Adipose tissue (tissue), 3 donors: Measurements from ENCODE around the gene NSUN5. TPM values are rescaled to one million over a fixed set of nuclear protein-coding genes. Genes with fewer than 3 reads are reported as not detected.

Source experiments
- H3K27ac ChIP-seq: one replicate; pipeline ENCODE4 v1.5.1; 2013; ENCODE audit warnings: low read depth, low read length
- WGBS, 3 donors: extraction: QIAGEN DNeasy Blood & Tissue Kit; methylation state at CpG; one replicate each; pipeline ENCODE4 v1.1.7; 2013; 5-methylcytosine and 5-hydroxymethylcytosine counted together
- polyA plus RNA-seq, 3 donors: library from polyadenylated mRNA; stranded (reverse); fragments of 200-250 nt; gene quantifications; one replicate each; pipeline ENCODE4 v1.2.3, GENCODE V29; 2013
- donor health status: healthy with polysubstance abuse.
- donor health status: Bipolar disorder and iron deficiency.
- donor health status: healthy.

NSUN5 gene
- 10 to 100 TPM; 11.4 to 27.5 (median 23.0) TPM for polyA plus RNA-seq

- no peak within 1 kb of the TSS for H3K27ac ChIP-seq
- 11 to 13% (median 13%) methylated on average over 40 of the region's 40 CpGs for whole genome bisulfite sequencing, 3 donors
Measured at GRCh38 chr7:73308665-73309214, at the start of gene NSUN5. NSUN5 (minus strand) TSS chr7:73308826; CDS start chr7:73308790, 36 bp downstream.

- 74 to 85% (median 75%) methylated on average over 5 of the region's 5 CpGs for WGBS, 3 donors
- H3K27ac ChIP-seq: no peak overlapping the region
Measured at GRCh38 chr7:73356159-73356558, 47.5 kb upstream of the NSUN5 start.

- no peak overlapping the region for H3K27ac ChIP-seq
- WGBS, 3 donors: 72 to 88% (median 83%) methylated on average over 17 of the region's 17 CpGs
Measured at GRCh38 chr7:73354821-73355220, 46.2 kb upstream of the NSUN5 start.

GRCh38 chr7:73354196-73354595, 45.6 kb upstream of the NSUN5 start:
- no peak overlapping the region for H3K27ac ChIP-seq
- WGBS, 3 donors: 85 to 91% (median 90%) methylated on average over 9 of the region's 9 CpGs

- H3K27ac ChIP-seq: no peak overlapping the region
- 76 to 93% (median 89%) methylated on average over 6 of the region's 6 CpGs for WGBS, 3 donors
Measured at GRCh38 chr7:73353243-73353642, 44.6 kb upstream of the NSUN5 start.

- H3K27ac ChIP-seq: no peak overlapping the region
- WGBS, 3 donors: 95 to 96% (median 95%) methylated on average over 3 of the region's 3 CpGs
Measured at GRCh38 chr7:73352784-73353183, 44.2 kb upstream of the NSUN5 start.

GRCh38 chr7:73351447-73352167, 43.0 kb upstream of the NSUN5 start:
- 52 to 72% (median 53%) methylated on average over 6 of the region's 6 CpGs for WGBS, 3 donors
- H3K27ac ChIP-seq: no peak overlapping the region

- 55 to 77% (median 62%) methylated on average over 12 of the region's 12 CpGs for WGBS, 3 donors
- H3K27ac ChIP-seq: no peak overlapping the region
Measured at GRCh38 chr7:73350306-73351068, 41.9 kb upstream of the NSUN5 start.

- no peak overlapping the region for H3K27ac ChIP-seq
- 79 to 85% (median 80%) methylated on average over 6 of the region's 6 CpGs for WGBS, 3 donors
Measured at GRCh38 chr7:73349763-73350162, 41.1 kb upstream of the NSUN5 start.

GRCh38 chr7:73345951-73346350, 37.3 kb upstream of the NSUN5 start:
- H3K27ac ChIP-seq: no peak overlapping the region
- WGBS, 3 donors: 56 to 69% (median 57%) methylated on average over 8 of the region's 8 CpGs

GRCh38 chr7:73345538-73345937, 36.9 kb upstream of the NSUN5 start:
- WGBS, 3 donors: 58 to 62% (median 59%) methylated on average over 4 of the region's 4 CpGs
- H3K27ac ChIP-seq: no peak overlapping the region

- no peak overlapping the region for H3K27ac ChIP-seq
- 74 to 87% (median 82%) methylated on average over 7 of the region's 7 CpGs for WGBS, 3 donors
Measured at GRCh38 chr7:73343671-73344380, 35.2 kb upstream of the NSUN5 start.

- WGBS, 3 donors: 24 to 57% (median 39%) methylated on average over 8 of the region's 8 CpGs
Measured at GRCh38 chr7:73342645-73343044, 34.0 kb upstream of the NSUN5 start.

GRCh38 chr7:73341877-73342276, 33.3 kb upstream of the NSUN5 start:
- WGBS, 3 donors: 60 to 76% (median 63%) methylated on average over 8 of the region's 8 CpGs

More at GRCh38 chr7:73342645-73343044, 34.0 kb upstream of the NSUN5 start:
- no peak overlapping the region for H3K27ac ChIP-seq

GRCh38 chr7:73340514-73340913, 31.9 kb upstream of the NSUN5 start:
- WGBS, 3 donors: 78 to 83% (median 81%) methylated on average over 7 of the region's 7 CpGs
- no peak overlapping the region for H3K27ac ChIP-seq

More at GRCh38 chr7:73341877-73342276, 33.3 kb upstream of the NSUN5 start:
- no peak overlapping the region for H3K27ac ChIP-seq

- WGBS, 3 donors: 58 to 62% (median 62%) methylated on average over 10 of the region's 10 CpGs
- H3K27ac ChIP-seq: no peak overlapping the region
Measured at GRCh38 chr7:73338321-73338720, 29.7 kb upstream of the NSUN5 start.

- 79 to 91% (median 82%) methylated on average over 6 of the region's 6 CpGs for WGBS, 3 donors
- no peak overlapping the region for H3K27ac ChIP-seq
Measured at GRCh38 chr7:73332447-73332846, 23.8 kb upstream of the NSUN5 start.

- WGBS, 3 donors: 63 to 75% (median 74%) methylated on average over 6 of the region's 6 CpGs
Measured at GRCh38 chr7:73330772-73331171, 22.1 kb upstream of the NSUN5 start.

More at GRCh38 chr7:73330772-73331171, 22.1 kb upstream of the NSUN5 start:
- no peak overlapping the region for H3K27ac ChIP-seq
